ENCODE data around the gene SH3BP5. TPM values are rescaled to one million over a fixed set of nuclear protein-coding genes. Genes with fewer than 3 reads are reported as not detected.

Gene SH3BP5
- total RNA-seq, 1 experiment from 2014 or later = 13.9 TPM

DNA sequence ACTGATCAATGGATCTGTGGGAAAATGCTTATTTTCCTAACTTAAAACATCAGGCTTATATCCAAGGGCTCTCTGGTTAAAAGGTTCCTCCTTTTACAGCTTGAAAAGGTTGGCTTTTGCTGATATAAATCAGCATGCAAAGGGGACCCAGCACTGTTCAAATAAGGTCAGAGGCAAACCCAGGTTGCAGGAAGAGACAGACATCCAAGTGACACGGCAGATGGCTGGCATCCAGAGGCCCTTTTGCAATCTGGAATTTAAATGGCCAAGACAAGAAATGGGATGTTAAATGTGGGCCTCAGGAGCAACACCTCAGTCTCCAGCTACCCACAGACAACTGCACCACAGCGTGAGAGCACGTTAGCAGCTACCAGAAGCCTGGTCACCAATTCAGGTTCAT, 6.3 kb downstream of the SH3BP5 start:
- TF ChIP-seq EZH2 (IDR thresholded peaks at IDR 0.05) (no peak), EZH2phosphoT487 (IDR thresholded peaks at IDR 0.05; ENCODE audit: borderline replicate concordance) (no peak), ZFX (IDR thresholded peaks at IDR 0.05) (no peak), SRF (IDR thresholded peaks at IDR 0.05; ENCODE audit: low read depth) (no peak), FOSL1 (IDR thresholded peaks at IDR 0.05; ENCODE audit: low read depth) (no peak), POLR2AphosphoS5 (IDR thresholded peaks at IDR 0.05; ENCODE audit: low read depth, low read length) (no peak), YY1 (IDR thresholded peaks at IDR 0.05; ENCODE audit: extremely low read depth, insufficient replicate concordance, low read depth, low read length) (no peak), ZNF274 (IDR thresholded peaks at IDR 0.05; ENCODE audit: low read depth, low read length) (no peak)
- TF ChIP-seq, protein P1, sequence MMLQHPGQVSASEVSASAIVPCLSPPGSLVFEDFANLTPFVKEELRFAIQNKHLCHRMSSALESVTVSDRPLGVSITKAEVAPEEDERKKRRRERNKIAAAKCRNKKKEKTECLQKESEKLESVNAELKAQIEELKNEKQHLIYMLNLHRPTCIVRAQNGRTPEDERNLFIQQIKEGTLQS (IDR thresholded peaks at IDR 0.05) = no peak
- intact Hi-C loops (cut with micrococcal nuclease) = no loop called here
- Histone ChIP-seq H3K27ac (ENCODE audit: low read depth, low read length) (no peak overlapping the region), H3K9ac (ENCODE audit: low read length) (no peak overlapping the region), H3K79me2 (ENCODE audit: insufficient read depth, low read length) (peaks cover 4% of the 10 kb centered on the region; the same call in 1 of the 2 replicates), H3K4me3 (replicated peaks in 1 of 2; ENCODE audit: low read depth in 1 of 2, low read length in 2 of 2) (no peak overlapping the region), H3K36me3 (ENCODE audit: control insufficient read depth in 1 of 2, insufficient read depth in 2 of 2, low read length in 2 of 2) (peaks cover 0 to 6% of the 10 kb centered on the region in 2 experiments; a peak in 1 of 4 replicates), H3K4me1 (ENCODE audit: control insufficient read depth in 1 of 2, insufficient read depth in 2 of 2, low read length in 2 of 2) (peaks cover 13 to 21% of the 10 kb centered on the region in 2 experiments; a peak in 3 of 4 replicates), H3K4me2 (ENCODE audit: low read length) (no peak overlapping the region), H2AFZ (ENCODE audit: low read depth, low read length, poor library complexity, severe bottlenecking) (no peak overlapping the region), H3K9me3 (ENCODE audit: control insufficient read depth in 1 of 2, insufficient read depth in 1 of 2, low read depth in 1 of 2, low read length in 2 of 2) (no peaks in the 10 kb centered on the region), H4K20me1 (ENCODE audit: insufficient read depth) (no peaks in the 10 kb centered on the region), H3K27me3 (ENCODE audit: insufficient read depth, low read length) (no peaks in the 10 kb centered on the region), H3K9me2 (ENCODE audit: insufficient read depth) (no peaks in the 10 kb centered on the region)
- ChIA-PET CTCF (no interaction called here), RAD21 (ENCODE audit: low non-redundant PET in 1 of 2, low total read pairs in 2 of 2, uncharacterized antibody in 2 of 2, unreplicated experiment in 2 of 2) (no interaction called here), POLR2A (no interaction called here)
- ATAC-seq (no peak), DNase-seq (ENCODE audit: low read depth, low spot score) (no peak)
- BruUV-seq (replicated peaks) = no TSS peak

DNA sequence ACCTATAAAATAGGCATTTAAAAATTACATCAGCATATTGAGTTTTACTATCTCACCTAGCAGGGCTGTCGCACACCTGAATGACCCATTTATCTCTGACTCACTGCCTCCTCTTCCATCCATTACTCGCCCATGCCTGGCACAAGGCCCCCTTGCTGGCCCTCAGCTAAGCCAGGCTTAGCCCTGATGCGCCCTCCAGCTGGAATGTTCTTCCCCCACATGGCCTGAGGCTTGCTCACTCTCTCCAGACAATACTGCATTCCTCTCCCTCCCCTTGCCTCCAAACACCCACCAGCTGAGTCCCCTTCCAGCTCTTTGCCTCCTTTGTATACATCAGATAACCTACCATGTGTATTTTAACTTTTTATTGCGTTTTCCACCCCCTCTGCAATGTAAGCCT, 7.2 kb downstream of the SH3BP5 start:
- no peak overlapping the region for H3K27ac ChIP-seq (ENCODE audit: low read depth, low read length)
- H3K9me3 ChIP-seq (ENCODE audit: control insufficient read depth in 1 of 2, insufficient read depth in 1 of 2, low read depth in 1 of 2, low read length in 2 of 2) = no peaks in the 10 kb centered on the region
- no peak overlapping the region for H3K9ac ChIP-seq (ENCODE audit: low read length)
- no peak for DNase-seq (ENCODE audit: low read depth, low spot score)
- peak overlapping the region; percentile 18 for H3K4me2 ChIP-seq (ENCODE audit: low read length)
- POLR2A ChIA-PET = no interaction called here
- no peak overlapping the region for H3K4me3 ChIP-seq (replicated peaks in 1 of 2; ENCODE audit: low read depth in 1 of 2, low read length in 2 of 2)
- peaks cover 16 to 19% of the 10 kb centered on the region in 2 experiments; a peak in 3 of 4 replicates for H3K4me1 ChIP-seq (ENCODE audit: control insufficient read depth in 1 of 2, insufficient read depth in 2 of 2, low read length in 2 of 2)
- BruUV-seq (replicated peaks) = no TSS peak
- H3K36me3 ChIP-seq (ENCODE audit: control insufficient read depth in 1 of 2, insufficient read depth in 2 of 2, low read length in 2 of 2) = peaks cover 0 to 6% of the 10 kb centered on the region in 2 experiments; a peak in 1 of 4 replicates
- no peaks in the 10 kb centered on the region for H3K27me3 ChIP-seq (ENCODE audit: insufficient read depth, low read length)
- H3K79me2 ChIP-seq (ENCODE audit: insufficient read depth, low read length) = peaks cover 4% of the 10 kb centered on the region; the same call in 1 of the 2 replicates
- intact Hi-C loops (cut with micrococcal nuclease) = no loop called here
- no peaks in the 10 kb centered on the region for H3K9me2 ChIP-seq (ENCODE audit: insufficient read depth)
- no peaks in the 10 kb centered on the region for H4K20me1 ChIP-seq (ENCODE audit: insufficient read depth)
- CTCF ChIA-PET = no interaction called here
- ATAC-seq = peak; percentile 70
- RAD21 ChIA-PET (ENCODE audit: low non-redundant PET in 1 of 2, low total read pairs in 2 of 2, uncharacterized antibody in 2 of 2, unreplicated experiment in 2 of 2) = no interaction called here
- no peak overlapping the region for H2AFZ ChIP-seq (ENCODE audit: low read depth, low read length, poor library complexity, severe bottlenecking)
- no peak for TF ChIP-seq EZH2phosphoT487 (IDR thresholded peaks at IDR 0.05; ENCODE audit: borderline replicate concordance)
- TF ChIP-seq YY1 (IDR thresholded peaks at IDR 0.05; ENCODE audit: extremely low read depth, insufficient replicate concordance, low read depth, low read length) = no peak
- no peak for TF ChIP-seq EZH2 (IDR thresholded peaks at IDR 0.05)
- TF ChIP-seq, protein P1 (IDR thresholded peaks at IDR 0.05) = no peak
- TF ChIP-seq, protein P2, sequence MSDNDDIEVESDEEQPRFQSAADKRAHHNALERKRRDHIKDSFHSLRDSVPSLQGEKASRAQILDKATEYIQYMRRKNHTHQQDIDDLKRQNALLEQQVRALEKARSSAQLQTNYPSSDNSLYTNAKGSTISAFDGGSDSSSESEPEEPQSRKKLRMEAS (IDR thresholded peaks at IDR 0.05) = 0 out of 2 replicates have a peak, but pooled peaks have one; percentile 41
- 0 out of 2 replicates have a peak, but pooled peaks have one; percentile 9 for TF ChIP-seq FOSL1 (IDR thresholded peaks at IDR 0.05; ENCODE audit: low read depth)
- TF ChIP-seq SRF (IDR thresholded peaks at IDR 0.05; ENCODE audit: low read depth) = no peak
- no peak for TF ChIP-seq ZNF274 (IDR thresholded peaks at IDR 0.05; ENCODE audit: low read depth, low read length)
- TF ChIP-seq, protein P3, sequence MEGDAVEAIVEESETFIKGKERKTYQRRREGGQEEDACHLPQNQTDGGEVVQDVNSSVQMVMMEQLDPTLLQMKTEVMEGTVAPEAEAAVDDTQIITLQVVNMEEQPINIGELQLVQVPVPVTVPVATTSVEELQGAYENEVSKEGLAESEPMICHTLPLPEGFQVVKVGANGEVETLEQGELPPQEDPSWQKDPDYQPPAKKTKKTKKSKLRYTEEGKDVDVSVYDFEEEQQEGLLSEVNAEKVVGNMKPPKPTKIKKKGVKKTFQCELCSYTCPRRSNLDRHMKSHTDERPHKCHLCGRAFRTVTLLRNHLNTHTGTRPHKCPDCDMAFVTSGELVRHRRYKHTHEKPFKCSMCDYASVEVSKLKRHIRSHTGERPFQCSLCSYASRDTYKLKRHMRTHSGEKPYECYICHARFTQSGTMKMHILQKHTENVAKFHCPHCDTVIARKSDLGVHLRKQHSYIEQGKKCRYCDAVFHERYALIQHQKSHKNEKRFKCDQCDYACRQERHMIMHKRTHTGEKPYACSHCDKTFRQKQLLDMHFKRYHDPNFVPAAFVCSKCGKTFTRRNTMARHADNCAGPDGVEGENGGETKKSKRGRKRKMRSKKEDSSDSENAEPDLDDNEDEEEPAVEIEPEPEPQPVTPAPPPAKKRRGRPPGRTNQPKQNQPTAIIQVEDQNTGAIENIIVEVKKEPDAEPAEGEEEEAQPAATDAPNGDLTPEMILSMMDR (IDR thresholded peaks at IDR 0.05 in 2 of 3, conservative IDR thresholded peaks at IDR 0.05 in 1 of 3; ENCODE audit: borderline replicate concordance in 1 of 3, insufficient read depth in 1 of 3, low read depth in 2 of 3, low read length in 2 of 3) = no peak
- TF ChIP-seq SP1 (IDR thresholded peaks at IDR 0.05; ENCODE audit: low read depth) = peak; percentile 30; the same call in 1 of the 2 replicates
- TF ChIP-seq, protein P4, sequence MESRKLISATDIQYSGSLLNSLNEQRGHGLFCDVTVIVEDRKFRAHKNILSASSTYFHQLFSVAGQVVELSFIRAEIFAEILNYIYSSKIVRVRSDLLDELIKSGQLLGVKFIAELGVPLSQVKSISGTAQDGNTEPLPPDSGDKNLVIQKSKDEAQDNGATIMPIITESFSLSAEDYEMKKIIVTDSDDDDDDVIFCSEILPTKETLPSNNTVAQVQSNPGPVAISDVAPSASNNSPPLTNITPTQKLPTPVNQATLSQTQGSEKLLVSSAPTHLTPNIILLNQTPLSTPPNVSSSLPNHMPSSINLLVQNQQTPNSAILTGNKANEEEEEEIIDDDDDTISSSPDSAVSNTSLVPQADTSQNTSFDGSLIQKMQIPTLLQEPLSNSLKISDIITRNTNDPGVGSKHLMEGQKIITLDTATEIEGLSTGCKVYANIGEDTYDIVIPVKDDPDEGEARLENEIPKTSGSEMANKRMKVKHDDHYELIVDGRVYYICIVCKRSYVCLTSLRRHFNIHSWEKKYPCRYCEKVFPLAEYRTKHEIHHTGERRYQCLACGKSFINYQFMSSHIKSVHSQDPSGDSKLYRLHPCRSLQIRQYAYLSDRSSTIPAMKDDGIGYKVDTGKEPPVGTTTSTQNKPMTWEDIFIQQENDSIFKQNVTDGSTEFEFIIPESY (IDR thresholded peaks at IDR 0.05; ENCODE audit: extremely low read depth, insufficient replicate concordance, low read length) = no peak
